NCI-H2081 treated with DMSO at 0.1 percent for 48 hours (cell line): ENCODE data around the gene ST3GAL4.

ENCODE experiments used
- DNase-seq: peaks from one replicate; lab custom pipeline; 2025; lab: John Stamatoyannopoulos, UW

The ST3GAL4 gene

DNA sequence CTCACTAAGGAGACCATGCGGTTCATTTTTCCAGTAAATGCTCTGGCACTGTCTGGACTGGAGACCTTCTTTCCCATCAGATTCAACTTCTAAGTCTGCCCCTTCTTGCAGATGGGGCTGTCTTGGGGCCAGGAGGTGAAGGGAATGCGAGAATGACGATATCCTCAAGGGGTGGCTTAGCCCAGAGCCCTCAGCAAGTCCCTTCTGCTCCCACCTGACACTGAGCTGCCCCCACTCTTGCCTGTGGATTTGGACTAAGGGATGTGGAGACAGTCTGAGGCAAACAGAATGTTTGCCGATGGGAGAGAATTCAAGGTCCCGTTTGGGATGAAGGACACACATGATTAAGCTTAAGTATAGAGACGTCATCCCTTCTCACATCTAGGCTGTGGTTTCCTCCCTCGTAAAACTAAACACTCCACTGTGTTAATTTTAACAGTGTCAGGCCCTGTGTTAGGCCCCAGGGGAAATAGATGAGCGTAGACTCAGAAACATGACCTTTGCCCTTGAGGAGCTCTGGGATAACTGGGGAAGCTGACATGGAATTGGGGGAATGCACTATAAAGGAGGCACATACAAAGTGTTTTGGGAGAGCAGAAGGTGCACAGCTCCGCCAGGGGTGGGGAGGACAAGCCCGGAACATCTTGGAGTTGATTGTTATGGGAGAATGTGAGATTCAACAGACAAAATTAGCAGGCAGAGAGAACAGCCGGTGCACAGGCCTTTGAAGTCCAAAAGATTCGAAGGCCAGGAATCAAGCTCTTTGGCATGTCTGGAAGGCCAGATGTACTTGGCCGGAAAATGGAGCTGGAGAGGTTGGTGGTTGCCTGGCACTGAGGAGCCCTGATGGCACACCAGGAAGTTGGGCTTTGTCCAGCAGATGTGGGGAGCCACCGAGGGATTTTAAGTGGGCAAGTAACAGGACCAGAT is 71.6 kb downstream of the ST3GAL4 start:
- no peak for DNase-seq

DNA sequence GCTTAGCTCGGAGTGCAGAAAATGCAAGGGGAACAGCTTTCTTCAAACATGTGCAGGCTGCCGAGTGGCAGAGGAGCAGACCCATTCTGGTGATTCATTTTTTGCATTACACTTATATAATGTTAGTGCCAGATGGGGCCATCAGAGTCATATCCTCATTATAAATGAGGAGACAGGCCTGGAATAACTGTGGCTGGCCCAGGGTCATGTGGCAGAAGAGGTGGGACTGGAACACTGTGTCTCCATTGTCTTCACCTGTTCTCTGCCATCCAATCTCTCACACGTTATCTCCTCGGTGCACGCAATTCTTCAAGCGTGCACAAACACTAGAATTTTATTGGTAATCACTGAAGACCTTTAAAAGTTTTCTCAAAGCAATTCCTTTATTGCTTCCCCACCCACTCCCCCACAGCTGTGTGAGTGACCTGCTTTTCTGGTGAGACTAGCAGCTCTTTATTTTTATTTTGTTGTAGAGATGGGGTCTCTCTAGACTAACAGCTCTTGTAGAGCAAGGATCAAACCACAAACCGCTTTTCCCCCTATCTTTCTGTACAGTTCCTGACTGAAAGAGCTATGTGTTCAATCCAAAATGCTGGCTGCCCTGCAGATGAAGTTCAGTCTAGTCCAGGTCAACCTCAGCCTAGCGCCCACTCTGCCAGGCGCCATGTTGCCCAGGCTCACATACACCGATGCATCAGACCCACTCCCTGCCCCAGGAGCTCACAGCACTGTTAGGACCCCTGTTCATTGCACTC is 75.3 kb downstream of the ST3GAL4 start:
- DNase-seq: no peak

DNA sequence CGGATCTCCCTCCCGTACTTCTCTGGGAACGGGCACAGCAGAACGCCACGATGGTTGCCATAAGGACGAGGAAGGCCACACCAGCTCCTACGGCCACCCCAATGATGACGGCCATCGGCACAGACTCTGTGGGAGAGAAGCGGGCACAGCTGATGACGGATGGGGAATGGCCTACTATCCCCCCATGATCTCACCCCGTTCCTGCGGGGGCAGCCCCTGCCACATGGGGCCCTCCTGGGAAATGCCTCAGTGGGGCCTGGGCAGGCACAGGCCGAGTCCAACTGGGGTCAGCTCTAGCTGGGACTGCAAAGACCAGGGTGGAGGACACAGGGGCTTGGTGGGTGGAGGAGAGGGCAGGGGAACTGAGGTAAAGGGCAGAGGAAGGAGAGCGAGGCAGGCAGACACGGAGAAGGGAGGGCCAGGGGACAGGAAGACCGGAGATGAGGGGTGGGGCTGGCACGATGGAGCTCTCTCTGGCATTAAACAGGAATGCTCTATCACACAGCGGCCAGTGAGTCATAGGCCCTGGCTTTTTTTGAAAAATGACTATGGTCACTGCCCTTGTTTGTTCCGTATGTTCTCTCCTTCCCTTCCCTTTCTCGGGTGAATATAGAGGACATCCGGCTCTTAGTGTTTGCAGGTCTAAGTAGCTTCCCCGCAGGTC is 76.0 kb downstream of the ST3GAL4 start:
- DNase-seq: no peak

DNA sequence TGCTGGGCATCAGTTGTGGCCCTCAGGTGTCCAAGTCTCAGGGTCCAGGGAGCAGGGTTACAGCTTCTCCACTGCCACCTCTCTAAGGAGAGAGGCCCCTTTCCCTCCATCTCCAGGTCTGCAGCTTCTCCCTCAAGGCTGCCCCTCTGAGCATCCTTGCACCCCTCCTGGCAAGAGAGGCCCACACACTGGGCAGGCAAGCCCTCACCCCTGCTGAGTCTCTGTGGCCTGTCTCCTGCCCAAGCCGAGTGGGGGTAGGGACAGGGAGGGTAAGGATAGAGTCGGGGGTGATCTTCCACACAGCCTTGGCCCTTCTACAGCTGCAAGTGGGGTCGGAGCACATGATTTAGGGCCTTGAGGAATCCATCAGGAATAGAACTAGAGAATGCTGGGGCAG is 76.6 kb downstream of the ST3GAL4 start:
- DNase-seq: no peak

DNA sequence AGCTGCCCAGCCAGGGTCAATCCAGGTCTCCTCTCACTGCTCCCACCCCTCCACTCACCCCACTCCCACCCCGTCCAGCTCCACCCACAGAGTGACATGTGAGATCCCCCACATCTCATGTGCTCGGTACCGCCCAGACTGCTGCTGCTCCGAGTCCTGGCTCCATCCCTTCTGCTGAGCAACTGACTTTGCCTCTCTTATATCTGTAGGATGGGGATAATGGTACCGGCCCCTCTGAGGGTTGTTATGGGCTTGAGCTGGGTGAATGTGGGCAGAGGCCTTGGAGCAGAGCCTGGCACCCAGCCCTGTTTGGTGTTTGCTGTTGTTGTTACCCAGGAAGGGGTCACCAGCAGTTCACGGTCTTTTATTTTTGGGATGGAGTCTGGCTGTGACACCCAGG is 77.0 kb downstream of the ST3GAL4 start:
- DNase-seq: no peak

DNA sequence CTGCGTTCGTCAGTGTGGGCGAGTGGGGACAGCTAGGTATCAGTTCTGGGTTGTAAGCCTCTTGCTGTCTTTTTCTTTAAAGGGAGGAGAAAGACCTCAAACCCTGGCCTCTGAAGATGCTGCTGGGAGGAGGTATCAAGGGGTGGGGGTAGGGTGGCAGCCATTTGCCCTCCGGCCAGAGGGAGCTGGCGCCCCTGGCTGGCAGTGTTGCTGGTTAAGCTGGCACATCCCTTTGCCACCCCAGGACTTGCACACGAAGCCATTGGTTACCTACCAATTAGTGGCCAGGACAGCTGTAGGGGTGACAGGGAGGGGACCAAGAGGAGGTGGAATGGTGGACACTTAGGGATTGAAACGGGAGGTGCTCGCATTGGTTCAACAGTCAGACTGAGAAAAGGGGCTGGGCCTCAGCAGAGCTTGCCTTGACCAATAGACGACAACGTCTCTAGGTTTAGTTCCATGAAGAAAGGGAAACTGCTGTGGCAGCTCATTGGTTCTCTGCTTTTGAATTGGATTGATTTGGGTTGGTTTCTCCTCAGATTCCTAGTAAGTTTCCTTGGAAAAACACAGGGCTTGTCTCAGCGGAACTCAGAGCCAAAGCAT is 77.9 kb downstream of the ST3GAL4 start:
- no peak for DNase-seq

DNA sequence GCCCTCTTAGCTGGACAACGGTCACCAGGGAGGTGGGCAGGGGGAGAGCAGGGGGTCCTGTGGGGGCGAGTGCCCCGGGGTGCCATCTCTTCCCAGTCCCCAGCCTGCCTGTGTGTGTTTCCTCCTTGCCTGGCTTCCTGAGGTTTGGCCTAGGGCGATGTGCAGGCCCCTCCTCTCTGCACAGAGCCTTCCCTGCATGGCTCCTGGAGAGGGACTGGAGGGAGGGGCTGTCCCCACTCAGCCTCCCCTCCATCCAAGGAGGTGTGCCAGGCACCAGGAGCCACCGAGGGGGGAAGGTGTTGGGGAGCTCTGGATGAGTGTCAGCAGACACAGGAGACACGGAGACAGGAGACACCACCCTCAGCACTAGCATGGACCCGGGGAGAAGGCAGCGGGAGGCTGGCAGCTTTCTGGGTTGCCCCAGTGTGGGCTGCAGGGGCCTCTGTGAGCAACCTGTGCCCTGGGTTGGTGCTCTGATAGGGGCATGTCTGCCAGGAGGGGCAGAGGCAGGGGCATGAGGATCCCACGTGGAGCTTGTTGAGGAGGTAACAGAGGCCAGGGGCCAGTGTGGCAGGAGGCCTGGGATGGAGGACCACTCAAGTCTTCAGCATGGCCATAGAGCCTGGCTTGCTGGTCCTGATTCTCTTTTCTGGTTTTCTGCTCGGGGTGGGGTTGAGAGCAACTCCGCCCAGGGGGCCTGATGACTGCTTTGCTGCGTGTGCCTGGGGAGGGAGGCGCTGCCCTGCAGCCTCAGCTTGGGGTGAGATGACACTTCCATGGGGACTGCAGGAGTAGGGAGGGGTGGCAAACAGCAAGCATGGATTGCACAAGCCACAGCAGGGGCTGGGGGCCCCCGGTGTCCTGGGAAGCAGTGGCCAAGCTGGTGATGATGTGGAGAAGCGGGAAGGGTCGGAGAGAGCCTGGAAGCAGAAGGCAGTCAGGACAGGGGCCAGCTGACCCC is 78.8 kb downstream of the ST3GAL4 start:
- DNase-seq: no peak

DNA sequence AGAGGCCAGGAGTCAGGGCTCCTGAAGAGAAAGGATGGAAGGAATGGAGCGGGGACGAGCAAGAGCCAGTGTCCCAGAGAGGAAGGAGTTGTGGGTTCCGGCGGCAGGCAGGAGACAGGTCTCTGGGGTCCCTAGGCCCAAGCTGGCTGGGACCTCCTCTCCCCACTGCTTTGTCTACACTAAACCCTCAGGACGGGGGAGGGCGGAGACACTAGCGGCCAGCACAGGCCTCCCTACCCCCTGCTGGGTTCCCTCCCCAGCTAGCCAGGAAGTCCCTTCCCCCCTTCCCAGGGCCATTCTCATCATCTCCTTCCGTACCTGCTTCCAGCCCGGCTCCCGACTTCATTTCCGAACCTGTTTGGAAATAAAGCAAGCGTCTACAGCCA is 79.5 kb downstream of the ST3GAL4 start:
- DNase-seq: no peak

DNA sequence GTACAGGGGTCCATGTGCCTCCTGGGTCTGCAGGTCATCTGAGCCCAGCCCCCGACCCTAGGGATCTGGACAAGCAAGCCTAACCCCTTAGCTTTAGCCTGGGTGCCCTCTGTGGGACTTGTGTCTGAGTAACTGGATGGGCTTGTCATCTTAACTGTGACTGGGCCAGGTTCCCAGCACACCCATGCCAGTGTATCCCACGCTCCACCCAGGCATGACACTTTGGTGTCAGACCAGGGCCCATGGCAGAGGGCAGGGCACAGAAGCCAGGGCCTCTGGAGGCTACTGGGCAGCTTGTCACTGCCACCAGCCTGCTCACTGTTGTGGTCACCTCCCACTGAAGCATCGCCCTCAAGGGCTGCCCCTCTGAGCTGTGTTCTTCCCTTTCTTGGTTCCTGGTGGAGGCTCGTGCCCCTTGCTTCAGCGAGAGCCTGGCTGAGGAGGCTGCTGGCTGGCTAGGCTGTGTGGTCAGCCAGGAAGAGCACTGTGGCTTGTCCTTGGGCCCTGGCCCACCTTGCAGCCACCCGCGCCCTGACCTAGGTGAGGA is 80.8 kb downstream of the ST3GAL4 start:
- no peak for DNase-seq

DNA sequence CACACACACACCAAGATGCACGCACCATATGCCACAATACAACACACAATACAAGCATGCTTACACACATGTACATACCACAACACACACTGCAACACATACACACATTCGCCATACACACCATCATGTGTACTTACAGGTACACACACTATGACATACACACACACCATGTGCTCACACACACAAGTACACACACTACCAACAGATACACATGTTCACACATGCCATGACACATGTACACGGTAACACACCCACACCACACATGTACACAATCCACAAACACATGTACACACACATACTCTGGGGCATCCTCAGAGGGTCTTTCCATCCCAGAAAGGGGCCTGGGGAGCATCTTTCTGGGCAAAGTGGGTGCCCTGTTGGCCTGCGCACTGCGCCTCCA is 82.2 kb downstream of the ST3GAL4 start:
- DNase-seq: no peak

DNA sequence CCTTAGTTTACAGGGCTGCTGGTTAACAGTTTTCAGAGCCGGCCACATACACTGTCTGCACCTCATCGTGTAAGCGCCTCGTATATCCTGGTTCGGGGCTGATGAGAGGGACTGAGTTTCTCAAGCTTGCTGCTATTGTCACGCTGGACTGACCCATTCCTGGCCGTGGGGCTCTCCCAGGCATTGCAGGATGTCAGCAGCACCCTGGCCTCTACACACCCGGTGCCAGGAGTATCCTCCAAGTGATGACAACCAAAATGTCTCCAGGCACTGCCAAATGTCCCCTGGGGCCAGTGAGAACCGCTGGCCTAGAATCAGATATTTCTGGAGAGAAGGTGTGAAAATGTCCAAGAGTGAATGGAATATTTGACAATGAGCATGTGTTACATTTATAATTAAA is 82.8 kb downstream of the ST3GAL4 start:
- DNase-seq: no peak

DNA sequence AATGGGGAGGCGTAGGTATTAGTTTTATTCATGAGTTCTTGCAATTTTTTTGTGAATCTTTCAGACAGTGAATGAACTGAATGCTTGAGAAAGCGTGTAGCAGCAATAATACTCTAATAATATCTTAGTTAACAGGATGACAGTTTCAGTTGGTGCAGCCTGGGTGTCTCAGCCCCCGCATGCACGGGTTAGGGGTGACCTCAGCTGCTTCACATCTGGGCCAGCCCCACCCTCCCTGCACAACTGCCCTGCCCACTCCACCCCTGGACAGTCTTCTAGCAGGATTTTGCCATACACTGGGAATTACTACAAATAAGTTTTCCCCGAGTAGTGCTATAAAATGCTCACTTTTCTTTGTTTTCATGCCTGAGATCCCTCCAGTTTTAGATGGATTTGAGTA is 83.2 kb downstream of the ST3GAL4 start:
- no peak for DNase-seq

DNA sequence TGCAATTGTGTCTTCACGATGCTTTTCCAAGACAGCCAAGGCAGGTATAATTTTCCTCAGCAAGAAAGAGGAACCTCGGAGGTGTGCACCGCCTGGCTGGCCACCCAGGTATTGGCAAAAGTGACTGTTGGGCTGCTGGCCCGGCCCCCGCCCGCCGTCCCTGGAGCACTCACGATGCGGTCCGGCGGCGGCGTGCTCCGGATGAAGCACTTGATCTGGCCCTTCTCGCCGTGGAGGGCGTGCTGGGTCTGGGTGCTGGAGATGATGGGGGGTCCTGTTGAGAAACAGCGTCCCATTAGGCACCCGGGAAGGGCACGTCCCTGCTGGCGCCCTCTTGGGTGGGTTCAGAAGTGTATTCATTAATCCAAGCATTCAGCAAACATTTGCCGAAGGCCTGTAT is 84.8 kb downstream of the ST3GAL4 start:
- no peak for DNase-seq

DNA sequence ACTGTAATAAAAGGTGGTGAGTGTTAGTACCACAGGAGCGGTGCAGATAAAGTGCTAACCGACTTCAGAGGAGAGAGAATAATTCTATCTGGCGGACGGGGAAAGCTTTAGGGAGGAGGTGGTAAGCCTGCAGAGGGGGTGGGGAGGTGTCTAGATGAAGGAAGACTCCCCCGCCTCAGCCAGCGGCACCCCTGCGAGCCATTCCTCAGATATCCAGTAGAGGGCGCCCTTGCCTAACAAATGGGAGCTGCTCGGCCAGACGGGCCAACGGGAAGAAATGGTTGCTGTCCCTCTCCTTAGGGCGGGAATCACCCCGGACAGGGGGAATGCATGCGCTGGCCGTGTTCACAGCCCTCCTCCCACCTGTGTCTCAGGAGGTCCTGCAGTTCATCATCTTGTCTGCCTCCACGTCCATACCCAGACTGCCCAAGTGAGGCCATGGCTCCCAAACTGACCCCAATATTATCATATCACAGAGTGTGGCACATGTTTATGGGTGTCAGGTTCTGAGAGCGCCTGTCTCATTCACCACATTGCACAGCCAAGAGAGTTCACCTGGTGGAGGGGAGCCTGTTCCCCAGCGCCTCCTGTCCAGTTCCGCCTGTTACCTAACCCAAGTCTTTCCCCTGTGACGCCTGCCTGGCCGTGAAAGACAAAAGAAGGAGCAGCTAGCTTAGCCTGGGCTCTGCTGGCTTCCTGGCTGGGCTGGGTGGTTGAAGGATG is 85.5 kb downstream of the ST3GAL4 start:
- DNase-seq: peak; percentile 46

DNA sequence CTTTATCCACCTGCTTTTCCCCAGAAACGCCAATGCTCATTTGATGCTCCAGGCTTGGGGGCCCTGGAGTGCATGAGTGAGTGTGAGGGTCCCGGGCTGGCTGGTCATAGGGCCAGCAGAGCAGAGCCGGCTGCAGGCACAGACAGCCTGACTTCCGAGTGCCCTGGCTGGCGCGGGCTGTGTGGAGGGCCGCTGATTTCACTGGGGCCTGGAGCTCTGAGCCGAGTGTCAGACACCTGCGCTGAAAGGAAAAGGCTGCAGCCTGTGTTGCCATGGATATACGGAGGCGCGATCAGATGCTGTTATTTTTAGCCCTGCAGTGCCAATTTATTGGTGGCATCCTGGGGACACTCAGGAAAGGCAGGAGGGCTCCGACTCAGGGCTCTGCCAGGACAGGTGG is 87.6 kb downstream of the ST3GAL4 start:
- DNase-seq: peak; percentile 76

DNA sequence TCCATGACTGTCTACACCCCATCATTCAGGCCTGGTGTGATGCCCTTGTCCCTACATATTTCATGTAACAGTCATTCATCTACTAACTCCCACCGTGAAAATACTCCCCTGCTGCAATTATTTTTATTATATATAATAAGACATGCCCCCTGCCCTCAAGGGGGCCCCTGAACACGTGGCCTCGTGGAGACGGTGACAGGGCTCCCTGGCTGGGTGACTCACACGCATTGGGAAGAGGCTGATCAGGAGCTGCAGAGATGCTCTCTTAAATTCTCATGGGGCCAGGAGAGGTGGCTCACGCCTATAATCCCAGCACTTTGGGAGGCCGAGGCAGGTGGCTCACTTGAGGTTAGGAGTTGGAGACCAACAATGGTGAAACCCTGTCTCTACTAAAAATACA is 88.6 kb downstream of the ST3GAL4 start:
- no peak for DNase-seq

DNA sequence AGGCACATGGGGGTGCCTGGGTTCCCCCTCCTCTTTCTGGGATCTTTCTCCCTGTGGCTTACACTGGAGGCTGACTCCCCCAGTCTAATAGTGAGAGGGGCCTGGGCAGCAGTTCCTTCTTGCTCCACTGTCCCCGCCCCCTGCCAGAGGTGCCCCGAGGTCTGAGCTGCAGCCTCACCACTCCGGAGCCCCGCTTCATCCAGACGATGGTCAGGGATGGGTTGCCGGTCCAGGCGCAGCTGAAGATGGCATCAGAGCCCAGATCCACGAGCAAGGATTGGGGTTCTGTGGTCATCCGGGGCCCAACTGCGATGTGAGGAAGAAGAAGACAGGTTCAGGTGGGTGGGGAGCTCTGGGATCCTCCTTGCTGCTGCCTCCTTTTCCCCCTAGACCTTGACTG is 91.1 kb downstream of the ST3GAL4 start:
- DNase-seq: no peak

DNA sequence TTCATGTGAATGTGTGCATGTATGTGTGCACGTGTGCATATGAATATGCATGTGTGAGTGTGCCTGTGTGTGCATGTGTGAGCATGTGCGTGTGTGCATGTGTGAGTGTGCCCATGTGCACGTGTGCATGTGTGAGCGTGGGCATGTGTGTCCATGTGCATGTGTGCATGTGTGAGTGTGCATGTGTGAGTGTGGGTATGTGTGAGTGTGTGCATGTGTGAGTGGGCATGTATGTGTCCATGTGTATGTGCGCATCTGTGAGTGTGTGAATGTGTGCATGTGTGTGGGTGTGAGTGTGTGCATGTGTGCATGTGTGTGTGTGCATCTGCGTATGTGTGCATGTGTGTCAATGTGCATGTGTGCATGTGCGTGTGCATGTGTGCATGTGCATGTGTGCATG is 94.7 kb downstream of the ST3GAL4 start:
- no peak for DNase-seq

DNA sequence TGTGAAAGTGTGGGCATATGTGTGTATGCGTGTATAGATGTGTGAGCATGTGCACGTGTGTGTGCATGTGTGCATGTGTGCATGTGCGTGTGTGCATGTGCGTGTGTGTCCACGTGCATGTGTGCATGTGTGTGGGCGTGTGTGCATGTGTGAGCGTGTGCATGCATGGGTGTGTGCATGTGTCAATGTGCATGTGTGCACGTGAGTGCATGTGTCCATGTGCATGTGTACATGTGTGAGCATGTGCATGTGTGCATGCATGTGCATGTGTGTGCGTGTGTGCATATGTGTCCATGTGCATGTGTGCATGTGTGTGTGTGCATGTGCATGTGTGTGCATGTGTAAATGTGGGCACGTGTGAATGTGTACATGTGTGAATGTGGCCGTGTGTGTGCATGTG is 95.3 kb downstream of the ST3GAL4 start:
- no peak for DNase-seq

DNA sequence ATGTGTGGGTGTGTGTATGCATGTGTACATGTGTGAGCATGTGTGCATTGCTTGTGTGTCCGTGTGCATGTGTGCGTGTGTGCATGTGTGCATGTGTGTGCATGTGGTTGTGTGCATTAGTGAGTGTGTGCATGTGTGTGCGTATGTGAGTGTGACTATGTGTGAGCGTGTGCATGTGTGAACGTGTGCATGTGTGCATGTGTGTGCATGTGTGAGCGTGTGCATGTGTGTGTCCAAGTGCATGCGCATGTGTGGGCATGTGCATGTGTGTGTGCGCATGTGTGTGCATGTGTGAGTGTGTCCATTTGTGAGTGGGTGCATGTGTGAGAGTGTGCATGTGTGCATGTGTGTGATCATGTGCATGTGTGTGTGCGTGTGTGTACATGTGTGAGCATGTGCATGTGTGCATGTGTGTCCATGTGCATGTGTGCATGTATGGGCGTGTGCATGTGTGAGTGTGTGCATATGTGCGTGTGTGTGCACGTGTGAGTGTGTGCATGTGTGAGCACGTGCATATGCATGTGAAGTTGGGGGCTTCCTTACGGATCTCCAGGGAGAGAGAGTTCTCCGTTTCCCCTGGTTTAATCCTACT is 95.8 kb downstream of the ST3GAL4 start:
- DNase-seq: no peak
